ENCODE results near the gene PARD3.

The PARD3 gene

DNA sequence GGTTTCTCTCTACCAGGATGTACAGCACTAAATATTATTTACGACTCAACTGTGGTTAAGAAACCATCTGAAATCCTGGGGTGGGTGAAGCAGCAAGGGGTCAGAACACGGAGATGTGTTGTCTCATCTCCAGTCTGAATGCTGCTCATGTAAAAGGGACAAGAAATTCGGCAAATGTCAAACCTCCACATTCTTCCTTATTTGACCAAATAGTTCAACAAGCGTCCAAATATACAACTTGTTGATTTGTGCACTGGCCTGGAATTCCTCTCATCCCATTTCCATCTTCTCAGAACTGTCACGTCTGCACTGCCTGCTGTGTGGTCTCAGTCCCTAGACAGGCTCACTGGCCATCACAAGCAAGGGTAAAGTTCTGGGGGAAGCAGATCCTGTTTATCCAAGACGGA lies 520.0 kb downstream of the PARD3 start:
- no peak overlapping the region for H2AFZ ChIP-seq (ENCODE audit: low read depth, low read length, severe bottlenecking)
- H4K20me1 ChIP-seq (ENCODE audit: low read depth, low read length) = no peaks in the 10 kb centered on the region
- no peak for TF ChIP-seq EZH2phosphoT487 (conservative IDR thresholded peaks at IDR 0.05; ENCODE audit: low read length)
- TF ChIP-seq, protein P1, sequence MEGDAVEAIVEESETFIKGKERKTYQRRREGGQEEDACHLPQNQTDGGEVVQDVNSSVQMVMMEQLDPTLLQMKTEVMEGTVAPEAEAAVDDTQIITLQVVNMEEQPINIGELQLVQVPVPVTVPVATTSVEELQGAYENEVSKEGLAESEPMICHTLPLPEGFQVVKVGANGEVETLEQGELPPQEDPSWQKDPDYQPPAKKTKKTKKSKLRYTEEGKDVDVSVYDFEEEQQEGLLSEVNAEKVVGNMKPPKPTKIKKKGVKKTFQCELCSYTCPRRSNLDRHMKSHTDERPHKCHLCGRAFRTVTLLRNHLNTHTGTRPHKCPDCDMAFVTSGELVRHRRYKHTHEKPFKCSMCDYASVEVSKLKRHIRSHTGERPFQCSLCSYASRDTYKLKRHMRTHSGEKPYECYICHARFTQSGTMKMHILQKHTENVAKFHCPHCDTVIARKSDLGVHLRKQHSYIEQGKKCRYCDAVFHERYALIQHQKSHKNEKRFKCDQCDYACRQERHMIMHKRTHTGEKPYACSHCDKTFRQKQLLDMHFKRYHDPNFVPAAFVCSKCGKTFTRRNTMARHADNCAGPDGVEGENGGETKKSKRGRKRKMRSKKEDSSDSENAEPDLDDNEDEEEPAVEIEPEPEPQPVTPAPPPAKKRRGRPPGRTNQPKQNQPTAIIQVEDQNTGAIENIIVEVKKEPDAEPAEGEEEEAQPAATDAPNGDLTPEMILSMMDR (IDR thresholded peaks at IDR 0.05; ENCODE audit: insufficient read depth, low read length, poor library complexity, severe bottlenecking) = no peak
- H3K9me2 ChIP-seq (replicated peaks; ENCODE audit: insufficient read depth, low read length) = no peaks in the 10 kb centered on the region
- H3K27me3 ChIP-seq (ENCODE audit: low read length) = no peaks in the 10 kb centered on the region
- H3F3A ChIP-seq (ENCODE audit: insufficient read depth) = no peaks in the 10 kb centered on the region
- H3K4me3 ChIP-seq (ENCODE audit: insufficient read depth, low read length, poor library complexity, severe bottlenecking) = no peak overlapping the region
- H3K9ac ChIP-seq (ENCODE audit: low read length) = no peak overlapping the region
- no peaks in the 10 kb centered on the region for H3K9me3 ChIP-seq (ENCODE audit: insufficient read depth, low read length)
- H3K4me2 ChIP-seq (ENCODE audit: low read depth, low read length, poor library complexity, severe bottlenecking) = no peak overlapping the region
- no peaks in the 10 kb centered on the region for H3K79me2 ChIP-seq (ENCODE audit: insufficient read depth, low read length)
- H3K36me3 ChIP-seq (ENCODE audit: low read length) = no peaks in the 10 kb centered on the region
- no peak overlapping the region for H3K27ac ChIP-seq (ENCODE audit: low read depth, low read length)

- H3K79me2 ChIP-seq (ENCODE audit: insufficient read depth, low read length) = no peaks in the 10 kb centered on the region
- H3K9me3 ChIP-seq (ENCODE audit: insufficient read depth, low read length) = no peaks in the 10 kb centered on the region
- no peak overlapping the region for H3K4me2 ChIP-seq (ENCODE audit: low read depth, low read length, poor library complexity, severe bottlenecking)
- no peak for TF ChIP-seq EZH2phosphoT487 (conservative IDR thresholded peaks at IDR 0.05; ENCODE audit: low read length)
- TF ChIP-seq, protein P1 (IDR thresholded peaks at IDR 0.05; ENCODE audit: insufficient read depth, low read length, poor library complexity, severe bottlenecking) = no peak
- no peaks in the 10 kb centered on the region for H3K27me3 ChIP-seq (ENCODE audit: low read length)
- H3K36me3 ChIP-seq (ENCODE audit: low read length) = no peaks in the 10 kb centered on the region
- H4K20me1 ChIP-seq (ENCODE audit: low read depth, low read length) = no peaks in the 10 kb centered on the region
- H2AFZ ChIP-seq (ENCODE audit: low read depth, low read length, severe bottlenecking) = no peak overlapping the region
- no peak overlapping the region for H3K9ac ChIP-seq (ENCODE audit: low read length)
- no peak overlapping the region for H3K4me3 ChIP-seq (ENCODE audit: insufficient read depth, low read length, poor library complexity, severe bottlenecking)
- no peak overlapping the region for H3K27ac ChIP-seq (ENCODE audit: low read depth, low read length)
- no peaks in the 10 kb centered on the region for H3K9me2 ChIP-seq (replicated peaks; ENCODE audit: insufficient read depth, low read length)
- no peaks in the 10 kb centered on the region for H3F3A ChIP-seq (ENCODE audit: insufficient read depth)
These were observed 521.0 kb downstream of the PARD3 start for GRCh38 chr10:34294137-34294536.

DNA sequence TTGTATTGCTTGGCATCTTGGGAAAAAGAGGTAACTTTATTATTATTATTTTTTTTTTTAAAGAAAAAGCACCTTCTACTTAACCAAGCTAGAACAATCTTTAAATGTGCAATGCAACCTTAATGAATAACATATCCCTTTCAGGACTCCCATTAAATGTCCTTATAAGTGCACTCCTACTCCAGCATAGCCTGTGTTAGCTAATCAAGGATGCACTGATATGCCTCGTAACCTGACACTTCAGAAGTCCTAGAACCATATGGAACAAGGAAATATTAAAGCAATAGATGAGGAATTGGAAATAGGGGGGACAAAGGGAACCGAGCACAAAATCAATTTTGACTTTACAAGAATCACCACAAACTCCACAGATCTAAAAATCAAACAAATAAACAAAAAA lies 522.4 kb downstream of the PARD3 start:
- no peaks in the 10 kb centered on the region for H3K36me3 ChIP-seq (ENCODE audit: low read length)
- H3K9me2 ChIP-seq (replicated peaks; ENCODE audit: insufficient read depth, low read length) = no peaks in the 10 kb centered on the region
- no peak overlapping the region for H3K4me2 ChIP-seq (ENCODE audit: low read depth, low read length, poor library complexity, severe bottlenecking)
- H2AFZ ChIP-seq (ENCODE audit: low read depth, low read length, severe bottlenecking) = no peak overlapping the region
- H3K27ac ChIP-seq (ENCODE audit: low read depth, low read length) = no peak overlapping the region
- H3K9ac ChIP-seq (ENCODE audit: low read length) = no peak overlapping the region
- H4K20me1 ChIP-seq (ENCODE audit: low read depth, low read length) = no peaks in the 10 kb centered on the region
- H3F3A ChIP-seq (ENCODE audit: insufficient read depth) = no peaks in the 10 kb centered on the region
- no peaks in the 10 kb centered on the region for H3K79me2 ChIP-seq (ENCODE audit: insufficient read depth, low read length)
- no peaks in the 10 kb centered on the region for H3K9me3 ChIP-seq (ENCODE audit: insufficient read depth, low read length)
- no peak for TF ChIP-seq EZH2phosphoT487 (conservative IDR thresholded peaks at IDR 0.05; ENCODE audit: low read length)
- TF ChIP-seq, protein P1 (IDR thresholded peaks at IDR 0.05; ENCODE audit: insufficient read depth, low read length, poor library complexity, severe bottlenecking) = no peak
- no peaks in the 10 kb centered on the region for H3K27me3 ChIP-seq (ENCODE audit: low read length)
- H3K4me3 ChIP-seq (ENCODE audit: insufficient read depth, low read length, poor library complexity, severe bottlenecking) = no peak overlapping the region

DNA sequence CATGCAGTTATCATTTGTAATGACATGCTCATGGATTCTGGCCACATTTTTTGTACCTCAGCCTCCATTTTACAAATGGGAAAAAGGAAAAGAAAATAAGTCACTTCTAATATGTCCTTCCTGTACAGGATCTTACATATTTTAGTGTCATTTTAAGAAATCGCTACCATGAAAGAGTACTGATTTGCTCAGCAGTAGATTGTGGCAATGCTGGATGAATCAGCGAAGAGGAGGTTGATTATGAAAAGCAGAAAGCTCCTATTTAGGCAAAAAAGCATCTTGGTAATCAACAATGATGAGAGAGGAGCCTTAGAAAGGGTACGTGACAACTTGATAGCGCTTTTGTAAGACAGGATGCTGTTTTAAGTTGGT lies 522.9 kb downstream of the PARD3 start:
- H3K27me3 ChIP-seq (ENCODE audit: low read length) = no peaks in the 10 kb centered on the region
- H3K9me3 ChIP-seq (ENCODE audit: insufficient read depth, low read length) = no peaks in the 10 kb centered on the region
- no peaks in the 10 kb centered on the region for H3K79me2 ChIP-seq (ENCODE audit: insufficient read depth, low read length)
- H3K9me2 ChIP-seq (replicated peaks; ENCODE audit: insufficient read depth, low read length) = no peaks in the 10 kb centered on the region
- no peaks in the 10 kb centered on the region for H4K20me1 ChIP-seq (ENCODE audit: low read depth, low read length)
- H3K36me3 ChIP-seq (ENCODE audit: low read length) = no peaks in the 10 kb centered on the region
- H3K27ac ChIP-seq (ENCODE audit: low read depth, low read length) = no peak overlapping the region
- TF ChIP-seq EZH2phosphoT487 (conservative IDR thresholded peaks at IDR 0.05; ENCODE audit: low read length) = no peak
- TF ChIP-seq, protein P1 (IDR thresholded peaks at IDR 0.05; ENCODE audit: insufficient read depth, low read length, poor library complexity, severe bottlenecking) = no peak
- no peak overlapping the region for H3K4me2 ChIP-seq (ENCODE audit: low read depth, low read length, poor library complexity, severe bottlenecking)
- H3F3A ChIP-seq (ENCODE audit: insufficient read depth) = no peaks in the 10 kb centered on the region
- H3K9ac ChIP-seq (ENCODE audit: low read length) = no peak overlapping the region
- H3K4me3 ChIP-seq (ENCODE audit: insufficient read depth, low read length, poor library complexity, severe bottlenecking) = no peak overlapping the region
- no peak overlapping the region for H2AFZ ChIP-seq (ENCODE audit: low read depth, low read length, severe bottlenecking)
